Ishikawa (cell line): ENCODE results near the gene MYL7.

Experiments
- CEBPB ChIP-seq: IDR thresholded peaks from 2 replicates; pipeline ENCODE4 v1.6.1; 2012
- CREB1 ChIP-seq: IDR thresholded peaks from 2 replicates; pipeline ENCODE4 v1.6.1; 2012; ENCODE audit warnings: low read depth
- EGR1 ChIP-seq: IDR thresholded peaks from 2 replicates; pipeline ENCODE4 v1.6.1; 2012
- EP300 ChIP-seq: IDR thresholded peaks from 2 replicates; pipeline ENCODE4 v1.6.1; 2012; ENCODE audit warnings: borderline replicate concordance
- FOXM1 ChIP-seq: IDR thresholded peaks from 2 replicates; pipeline ENCODE4 v1.6.1; 2012; ENCODE audit warnings: low read depth, borderline replicate concordance
- NFIC ChIP-seq: IDR thresholded peaks from 2 replicates; pipeline ENCODE4 v1.6.1; 2012
- RAD21 ChIP-seq: IDR thresholded peaks from 2 replicates; pipeline ENCODE4 v1.6.1; 2012; ENCODE audit warnings: low read depth
- REST ChIP-seq: IDR thresholded peaks from 2 replicates; pipeline ENCODE4 v1.6.1; 2012; ENCODE audit warnings: low read depth, mild to moderate bottlenecking
- TAF1 ChIP-seq: IDR thresholded peaks from 2 replicates; pipeline ENCODE4 v1.6.1; 2012; ENCODE audit warnings: low read depth, mild to moderate bottlenecking
- TCF12 ChIP-seq: IDR thresholded peaks from 2 replicates; pipeline ENCODE4 v1.6.1; 2012; ENCODE audit warnings: low read depth
- TEAD4 ChIP-seq: IDR thresholded peaks from 2 replicates; pipeline ENCODE4 v1.6.1; 2012
- USF1 ChIP-seq: IDR thresholded peaks from 2 replicates; pipeline ENCODE4 v1.6.1; 2012
- YY1 ChIP-seq: IDR thresholded peaks from 2 replicates; pipeline ENCODE4 v1.6.1; 2012; ENCODE audit warnings: low read depth
- ZBTB7A ChIP-seq: IDR thresholded peaks from 2 replicates; pipeline ENCODE4 v1.6.1; 2012; ENCODE audit warnings: low read depth
- TF ChIP-seq, protein P1 (sequence below): IDR thresholded peaks from 2 replicates; pipeline ENCODE4 v1.6.1; 2012

The MYL7 gene

DNA sequence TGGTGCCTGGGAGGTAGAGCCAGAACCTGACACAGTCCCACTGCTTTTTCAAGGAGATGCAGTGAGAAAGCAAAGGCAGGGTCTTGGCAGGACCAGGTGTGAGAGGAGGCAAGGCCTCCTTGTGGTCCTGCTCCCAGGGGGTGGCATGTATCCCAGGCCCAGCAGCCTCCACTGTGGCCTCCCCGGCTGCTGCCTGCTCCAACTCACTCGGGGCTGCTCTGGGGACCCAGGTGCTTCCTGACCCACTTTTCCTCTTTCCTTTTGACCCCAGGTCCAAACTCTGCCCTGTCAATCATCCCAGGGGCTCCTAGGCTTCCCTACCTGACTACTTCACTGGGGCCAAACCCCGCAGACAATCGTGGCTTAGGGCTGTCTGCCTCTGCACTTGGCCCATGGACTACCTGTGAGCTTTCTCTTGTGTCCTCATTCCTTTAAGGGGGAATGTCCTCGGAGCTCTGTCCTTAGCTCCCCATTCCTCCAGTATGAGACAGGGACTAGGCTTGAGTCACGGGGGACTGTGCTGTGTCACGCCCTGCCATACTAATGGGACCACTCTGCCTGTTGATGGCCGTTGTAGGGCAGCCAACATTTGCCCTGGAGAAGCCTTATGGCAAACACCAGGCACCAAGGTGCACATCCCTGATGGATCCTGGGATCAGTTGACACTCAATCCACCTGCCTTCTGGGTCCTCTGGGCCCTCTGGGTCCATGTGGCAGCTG lies 38.1 kb downstream of the MYL7 start:
- no peak for TF ChIP-seq TEAD4
- no peak for TF ChIP-seq TCF12
- TF ChIP-seq CEBPB: no peak
- no peak for TF ChIP-seq ZBTB7A

- TF ChIP-seq YY1: no peak
These were observed 38.9 kb downstream of the MYL7 start for GRCh38 chr7:44101966-44102845.

- TF ChIP-seq RAD21 (no peak), ZBTB7A (no peak), CREB1 (no peak), TEAD4 (no peak), YY1 (no peak), CEBPB (no peak), REST (no peak), TAF1 (no peak), USF1 (no peak), NFIC (no peak), EGR1 (no peak), EP300 (no peak), FOXM1 (no peak), TCF12 (no peak)
- TF ChIP-seq, protein P1, sequence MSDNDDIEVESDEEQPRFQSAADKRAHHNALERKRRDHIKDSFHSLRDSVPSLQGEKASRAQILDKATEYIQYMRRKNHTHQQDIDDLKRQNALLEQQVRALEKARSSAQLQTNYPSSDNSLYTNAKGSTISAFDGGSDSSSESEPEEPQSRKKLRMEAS: no peak
These were observed 39.7 kb downstream of the MYL7 start for GRCh38 chr7:44101303-44101965.

- TF ChIP-seq CEBPB (no peak), EP300 (no peak), NFIC (no peak), TCF12 (no peak), RAD21 (no peak), CREB1 (no peak), YY1 (no peak), USF1 (no peak), TEAD4 (no peak), FOXM1 (no peak), ZBTB7A (no peak), TAF1 (no peak), EGR1 (no peak), REST (no peak)
- TF ChIP-seq, protein P1: no peak
These were observed 40.5 kb downstream of the MYL7 start for GRCh38 chr7:44100458-44101302.

GRCh38 chr7:44099669-44100068 lies 41.5 kb downstream of the MYL7 start:
- no peak for TF ChIP-seq EGR1
- TF ChIP-seq CREB1: no peak
- TF ChIP-seq EP300: no peak
- TF ChIP-seq FOXM1: no peak
- no peak for TF ChIP-seq CEBPB
- TF ChIP-seq YY1: no peak
- TF ChIP-seq RAD21: no peak
- TF ChIP-seq NFIC: no peak
- TF ChIP-seq TCF12: no peak
- TF ChIP-seq, protein P1: no peak
- TF ChIP-seq ZBTB7A: no peak
- no peak for TF ChIP-seq TEAD4
- no peak for TF ChIP-seq USF1
